Lung (tissue), 12 donors: Measurements from ENCODE around the gene NTM. TPM values are rescaled to one million over a fixed set of nuclear protein-coding genes. Genes with fewer than 3 reads are reported as not detected.

Source experiments
- ATAC-seq: fragments of 200-7000 bp; cut with Tn5 transposase; one replicate; pipeline ENCODE4 v1.9.1; 2020; ENCODE audit warnings: moderate number of reproducible peaks; ENCODE audit not compliant: insufficient read depth, low FRiP score
- DNase-seq, 3 donors: peaks; one replicate each; pipeline ENCODE4 v3.0.0-alpha.2; 2013 to 2017
- H3K27ac ChIP-seq, 2 donors: one replicate each; pipeline ENCODE4 v1.5.1; 2013; ENCODE audit warnings: mild to moderate bottlenecking in 2 of 2, moderate library complexity in 2 of 2, control low read depth in 1 of 2, inconsistent platforms in 1 of 2, low read depth in 1 of 2, low read length in 1 of 2
- H3K27me3 ChIP-seq, 3 donors: one replicate each; pipeline ENCODE4 v1.5.1; 2013; ENCODE audit warnings: low read length in 2 of 3; ENCODE audit not compliant: control insufficient read depth in 3 of 3, insufficient read depth in 3 of 3
- H3K36me3 ChIP-seq, 4 donors: one replicate each; pipeline ENCODE4 v1.5.1; 2013; ENCODE audit warnings: low read length in 4 of 4, mild to moderate bottlenecking in 1 of 4, moderate library complexity in 1 of 4; ENCODE audit not compliant: control insufficient read depth in 4 of 4, insufficient read depth in 4 of 4
- H3K4me1 ChIP-seq, 5 donors: one replicate each; pipeline ENCODE4 v1.5.1; 2013; ENCODE audit warnings: low read length in 5 of 5, mild to moderate bottlenecking in 2 of 5, moderate library complexity in 1 of 5; ENCODE audit not compliant: control insufficient read depth in 5 of 5, insufficient read depth in 5 of 5
- H3K4me3 ChIP-seq: one replicate; pipeline ENCODE4 v1.5.1; 2013; ENCODE audit warnings: mild to moderate bottlenecking, control low read depth, moderate library complexity
- H3K9ac ChIP-seq, 2 donors: one replicate each; pipeline ENCODE4 v1.5.1; 2013; ENCODE audit warnings: low read length in 2 of 2, control low read depth in 1 of 2; ENCODE audit not compliant: insufficient read depth in 1 of 2
- H3K9me3 ChIP-seq, 4 donors: one replicate each; pipeline ENCODE4 v1.5.1; 2013; ENCODE audit warnings: low read length in 3 of 4, mild to moderate bottlenecking in 1 of 4, moderate library complexity in 1 of 4; ENCODE audit not compliant: control insufficient read depth in 4 of 4, insufficient read depth in 3 of 4
- WGBS, 2 donors: extraction: QIAGEN DNeasy Blood & Tissue Kit; methylation state at CpG; one replicate each; pipeline ENCODE4 v1.1.7; 2013; 5-methylcytosine and 5-hydroxymethylcytosine counted together
- polyA plus RNA-seq, 2 donors: library from polyadenylated mRNA; stranded (reverse); fragments of 200-250 nt; gene quantifications; one replicate each; pipeline ENCODE4 v1.2.1, GENCODE V29; 2013
- total RNA-seq, 2 donors: library from RNA; depleted of rRNA in 1 of 2; stranded (reverse); fragments of >200 nt in 1 of 2; gene quantifications; one replicate each; pipeline ENCODE4 v1.2.1, GENCODE V29; 2014 to 2021
- TF ChIP-seq, protein P1 (sequence below): IDR thresholded peaks from 2 replicates; pipeline ENCODE4 v1.5.1; 2012; ENCODE audit warnings: mild to moderate bottlenecking; ENCODE audit errors: control extremely low read depth, extremely low read depth
- donor health status: control.
- donor health status: control.
- donor health status: Bipolar disorder and iron deficiency.
- donor health status: healthy.
- donor health status: DM: yes; HTN: yes; CAD: no.

NTM gene
- total and polyA plus RNA-seq, 4 donors = 0.39 to 30.9 (median 7.2) TPM

- Histone ChIP-seq H3K27ac (no peak overlapping the region), H3K4me3 (no peak overlapping the region), H3K27me3 (peaks cover 0 to 6% (median 0%) of the 10 kb centered on the region in 3 donors), H3K4me1 (no peaks in the 10 kb centered on the region), H3K9me3 (peaks cover 0 to 6% (median 0%) of the 10 kb centered on the region in 4 donors), H3K36me3 (no peaks in the 10 kb centered on the region), H3K9ac (no peak overlapping the region)
- ATAC-seq (no peak), DNase-seq (no peak)
- WGBS, 2 donors = 90 to 95% methylated on average over 10 of the region's 10 CpGs
- TF ChIP-seq, protein P1, sequence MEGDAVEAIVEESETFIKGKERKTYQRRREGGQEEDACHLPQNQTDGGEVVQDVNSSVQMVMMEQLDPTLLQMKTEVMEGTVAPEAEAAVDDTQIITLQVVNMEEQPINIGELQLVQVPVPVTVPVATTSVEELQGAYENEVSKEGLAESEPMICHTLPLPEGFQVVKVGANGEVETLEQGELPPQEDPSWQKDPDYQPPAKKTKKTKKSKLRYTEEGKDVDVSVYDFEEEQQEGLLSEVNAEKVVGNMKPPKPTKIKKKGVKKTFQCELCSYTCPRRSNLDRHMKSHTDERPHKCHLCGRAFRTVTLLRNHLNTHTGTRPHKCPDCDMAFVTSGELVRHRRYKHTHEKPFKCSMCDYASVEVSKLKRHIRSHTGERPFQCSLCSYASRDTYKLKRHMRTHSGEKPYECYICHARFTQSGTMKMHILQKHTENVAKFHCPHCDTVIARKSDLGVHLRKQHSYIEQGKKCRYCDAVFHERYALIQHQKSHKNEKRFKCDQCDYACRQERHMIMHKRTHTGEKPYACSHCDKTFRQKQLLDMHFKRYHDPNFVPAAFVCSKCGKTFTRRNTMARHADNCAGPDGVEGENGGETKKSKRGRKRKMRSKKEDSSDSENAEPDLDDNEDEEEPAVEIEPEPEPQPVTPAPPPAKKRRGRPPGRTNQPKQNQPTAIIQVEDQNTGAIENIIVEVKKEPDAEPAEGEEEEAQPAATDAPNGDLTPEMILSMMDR = no peak
Observed at GRCh38 chr11:131421066-131421855, 50.8 kb downstream of the NTM start.

- Histone ChIP-seq H3K36me3 (no peaks in the 10 kb centered on the region), H3K4me1 (no peaks in the 10 kb centered on the region), H3K4me3 (no peak overlapping the region), H3K9ac (no peak overlapping the region), H3K9me3 (peaks cover 0 to 6% (median 0%) of the 10 kb centered on the region in 4 donors), H3K27me3 (peaks cover 0 to 6% (median 0%) of the 10 kb centered on the region in 3 donors), H3K27ac (no peak overlapping the region)
- TF ChIP-seq, protein P1 = no peak
- DNase-seq (peak in 2 of 3 donors; percentile 22 to 29), ATAC-seq (no peak)
- 35 to 64% methylated on average over 3 of the region's 3 CpGs for WGBS, 2 donors
Observed at GRCh38 chr11:131422029-131422428, 51.6 kb downstream of the NTM start.

DNA sequence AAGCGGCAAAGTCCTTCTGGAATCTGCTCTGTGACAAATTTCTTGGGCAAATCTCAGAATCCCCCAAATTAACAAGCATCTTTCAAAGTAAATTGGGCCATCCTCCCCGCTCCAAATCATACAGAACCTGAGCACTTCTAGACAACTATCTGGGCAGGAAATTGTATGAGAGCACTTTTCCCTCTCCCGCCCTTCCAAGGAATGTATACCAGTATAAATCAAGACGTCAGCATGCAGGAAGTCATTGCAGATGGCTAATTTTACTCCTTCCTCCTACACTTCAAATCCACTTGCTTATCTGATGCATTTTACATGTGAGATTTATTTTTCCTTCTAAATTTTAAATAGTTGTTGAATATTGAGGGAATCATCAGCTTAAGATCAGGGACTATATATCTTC lies 52.1 kb downstream of the NTM start:
- no peaks in the 10 kb centered on the region for H3K4me1 ChIP-seq
- H3K27ac ChIP-seq = no peak overlapping the region
- no peak overlapping the region for H3K4me3 ChIP-seq
- H3K9ac ChIP-seq = no peak overlapping the region
- H3K27me3 ChIP-seq = peaks cover 0 to 6% (median 0%) of the 10 kb centered on the region in 3 donors
- 20 to 27% methylated on average over 4 of the region's 4 CpGs for WGBS, 2 donors
- DNase-seq (peak in 2 of 3 donors; percentile 11 to 42), ATAC-seq (peak; percentile 36)
- H3K36me3 ChIP-seq = no peaks in the 10 kb centered on the region
- H3K9me3 ChIP-seq = peaks cover 0 to 6% (median 0%) of the 10 kb centered on the region in 4 donors
- TF ChIP-seq, protein P1 = no peak
